Fibroblast of mammary gland (primary cell): ENCODE measurements around the gene SND1.

Experiments used
- DNase-seq: peaks from one replicate; pipeline ENCODE4 v3.0.0-alpha.2; 2010; ENCODE audit warnings: low read depth
- H3K4me3 ChIP-seq: 2 replicates; pipeline ENCODE4 v1.5.1; 2011; ENCODE audit warnings: low read depth, mild to moderate bottlenecking, low read length, moderate library complexity; ENCODE audit not compliant: control insufficient read depth
- CTCF ChIP-seq: conservative IDR thresholded peaks from 2 replicates; pipeline ENCODE4 v1.5.1; 2011; ENCODE audit warnings: low read depth, low read length, inconsistent platforms; ENCODE audit not compliant: control insufficient read depth, insufficient read depth

Gene SND1

GRCh38 chr7:128099204-128099671 is 447.2 kb downstream of the SND1 start:
- H3K4me3 ChIP-seq = no peak overlapping the region
- no peak for TF ChIP-seq CTCF
- peak; percentile 57 for DNase-seq

- no peak overlapping the region for H3K4me3 ChIP-seq
- DNase-seq = peak; percentile 25
- TF ChIP-seq CTCF = no peak
Measured at GRCh38 chr7:128100225-128100948, 448.4 kb downstream of the SND1 start.

- TF ChIP-seq CTCF = no peak
- H3K4me3 ChIP-seq = no peak overlapping the region
- DNase-seq = no peak
Measured at GRCh38 chr7:128100949-128101713, 449.1 kb downstream of the SND1 start.

DNA sequence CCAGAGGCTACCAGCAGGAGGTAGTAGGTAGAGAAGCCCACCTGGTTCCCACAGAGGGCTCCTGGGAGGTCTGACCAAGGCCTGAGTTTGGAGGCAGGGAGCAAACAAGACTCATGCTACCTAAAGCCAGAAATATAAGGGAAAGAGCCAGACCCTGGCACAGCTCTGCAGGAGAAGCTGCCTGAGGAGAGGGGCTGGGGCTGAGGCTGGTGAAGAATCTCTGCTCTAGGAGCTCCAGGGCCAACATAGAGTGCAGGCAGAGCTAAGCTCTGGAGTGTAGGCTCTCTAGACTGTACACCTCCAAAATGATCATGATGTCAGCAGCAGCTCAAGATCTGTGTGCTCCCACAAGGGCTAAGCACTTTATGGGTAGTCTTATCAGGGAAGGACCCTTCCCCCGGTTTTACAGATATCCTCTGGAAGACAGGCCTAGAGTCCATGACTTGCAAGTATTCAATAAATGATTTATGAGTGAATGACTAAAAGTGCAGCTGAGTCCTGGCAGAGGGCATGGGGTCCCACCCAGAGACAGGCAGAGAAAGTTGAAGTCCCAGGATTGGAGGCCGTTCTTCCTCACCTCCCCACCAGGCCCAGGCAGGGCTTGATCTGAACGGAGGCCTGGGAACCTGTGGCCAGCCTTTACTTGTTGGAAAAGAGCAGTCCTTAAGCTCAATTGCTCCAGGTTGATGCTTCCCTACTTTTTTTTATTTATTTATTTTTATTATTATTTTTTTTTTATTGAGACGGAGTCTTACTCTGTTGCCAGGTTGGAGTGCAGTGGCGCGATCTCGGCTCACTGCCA is 450.7 kb downstream of the SND1 start:
- no peak for TF ChIP-seq CTCF
- no peak for DNase-seq
- H3K4me3 ChIP-seq = no peak overlapping the region

GRCh38 chr7:128103498-128104107 is 451.6 kb downstream of the SND1 start:
- no peak for TF ChIP-seq CTCF
- DNase-seq = peak; percentile 68
- H3K4me3 ChIP-seq = peak overlapping the region; percentile 47

DNA sequence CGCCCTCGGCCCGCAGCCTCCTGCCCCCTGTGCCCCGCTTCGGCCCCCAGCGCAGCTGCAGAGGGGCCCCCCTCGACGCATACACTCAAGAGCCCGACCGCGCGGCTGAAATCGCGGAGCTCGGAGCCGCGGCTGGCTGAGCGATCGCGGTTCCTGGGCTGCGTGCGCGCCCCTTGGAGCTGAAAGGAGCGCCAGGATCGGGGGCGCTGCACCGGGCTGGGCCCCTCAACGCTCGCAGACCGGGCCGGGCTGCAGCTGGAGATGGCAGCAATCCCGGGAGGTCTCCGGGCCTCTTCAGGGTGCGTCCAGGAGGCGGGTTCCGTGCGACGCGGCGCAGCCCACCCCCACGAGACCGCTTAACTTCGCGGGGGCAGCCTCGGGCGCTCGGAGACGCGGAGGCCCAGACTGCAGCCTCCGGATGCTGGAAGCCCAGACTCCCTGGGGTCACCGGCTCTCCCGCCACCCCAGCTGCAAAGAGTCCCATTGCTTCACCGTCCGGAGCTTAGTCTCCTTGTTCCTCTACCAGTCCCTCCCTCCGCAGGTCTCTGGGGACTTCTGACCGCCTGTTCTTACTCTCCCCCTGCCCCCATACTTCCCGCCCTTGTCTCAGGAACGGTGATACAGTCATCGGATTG is 452.2 kb downstream of the SND1 start:
- TF ChIP-seq CTCF = no peak
- H3K4me3 ChIP-seq = peak overlapping the region; percentile 47
- DNase-seq = peak; percentile 43
